ENCODE data around the gene PELI2. TPM values are rescaled to one million over a fixed set of nuclear protein-coding genes. Genes with fewer than 3 reads are reported as not detected.

The PELI2 gene
- total RNA-seq, 1 experiment from 2014 or later, result 2.0 TPM

DNA sequence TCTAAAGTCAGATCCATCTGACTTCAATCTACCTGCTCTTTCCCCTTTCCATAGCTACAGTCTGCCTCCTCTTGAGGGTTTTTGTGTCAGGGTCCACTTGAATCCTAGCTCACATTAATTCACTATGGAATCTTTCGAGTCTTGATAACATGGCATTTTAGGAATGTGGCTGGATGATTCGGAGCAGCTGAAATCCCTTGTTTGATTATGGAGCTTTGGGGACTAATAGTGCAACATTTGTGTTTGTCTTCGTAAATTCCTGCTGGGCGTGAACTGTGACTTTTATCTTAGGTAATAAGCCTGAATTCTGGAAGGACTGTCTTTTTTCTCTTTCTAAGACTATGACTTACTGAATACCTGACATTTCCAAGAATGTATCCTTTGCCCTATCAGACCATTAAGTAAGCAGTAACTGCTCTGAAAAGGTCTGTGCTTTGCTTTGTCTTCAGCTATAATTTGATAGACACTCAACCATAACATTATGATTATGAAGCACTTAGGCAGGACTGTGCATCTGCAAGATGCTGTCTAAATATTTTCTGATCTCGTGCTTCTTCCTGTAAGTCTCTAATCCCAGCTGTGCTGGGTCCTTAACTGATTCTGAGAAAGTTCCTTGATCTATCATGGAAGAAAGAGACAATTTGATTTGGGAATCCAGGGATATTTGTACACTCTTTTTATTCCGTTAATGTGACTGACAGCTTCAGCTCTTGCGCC lies 19.0 kb upstream of the PELI2 start:
- intact Hi-C loops (cut with micrococcal nuclease), result no loop called here
- CTCF ChIA-PET, result no interaction called here
- Histone ChIP-seq H3K27ac (ENCODE audit: low read depth, low read length) (no peak overlapping the region), H3K4me3 (replicated peaks in 1 of 2; ENCODE audit: low read depth in 1 of 2, low read length in 2 of 2) (no peak overlapping the region), H3K36me3 (ENCODE audit: control insufficient read depth in 1 of 2, insufficient read depth in 2 of 2, low read length in 2 of 2) (no peaks in the 10 kb centered on the region), H3K9me2 (ENCODE audit: insufficient read depth) (no peaks in the 10 kb centered on the region), H4K20me1 (ENCODE audit: insufficient read depth) (no peaks in the 10 kb centered on the region), H3K79me2 (ENCODE audit: insufficient read depth, low read length) (no peaks in the 10 kb centered on the region), H3K4me1 (ENCODE audit: control insufficient read depth in 1 of 2, insufficient read depth in 2 of 2, low read length in 2 of 2) (no peaks in the 10 kb centered on the region), H3K27me3 (ENCODE audit: insufficient read depth, low read length) (peaks cover 42% of the 10 kb centered on the region), H2AFZ (ENCODE audit: low read depth, low read length, poor library complexity, severe bottlenecking) (no peak overlapping the region), H3K9ac (ENCODE audit: low read length) (no peak overlapping the region), H3K9me3 (ENCODE audit: control insufficient read depth in 1 of 2, insufficient read depth in 1 of 2, low read depth in 1 of 2, low read length in 2 of 2) (no peaks in the 10 kb centered on the region), H3K4me2 (ENCODE audit: low read length) (no peak overlapping the region)
- BruUV-seq (replicated peaks), result no TSS peak
- ATAC-seq, result no peak
- no peak for DNase-seq (ENCODE audit: low read depth, low spot score)
- POLR2A ChIA-PET, result no interaction called here
- TF ChIP-seq SIN3A (IDR thresholded peaks at IDR 0.05; ENCODE audit: low read depth) (no peak), EZH2phosphoT487 (IDR thresholded peaks at IDR 0.05; ENCODE audit: borderline replicate concordance) (no peak), POLR2AphosphoS5 (IDR thresholded peaks at IDR 0.05; ENCODE audit: low read depth, low read length) (no peak), RAD21 (IDR thresholded peaks at IDR 0.05; ENCODE audit: low read depth) (no peak), CEBPB (IDR thresholded peaks at IDR 0.05; ENCODE audit: low read depth) (no peak), CBX3 (IDR thresholded peaks at IDR 0.05; ENCODE audit: low read depth) (no peak), SP1 (IDR thresholded peaks at IDR 0.05; ENCODE audit: low read depth) (no peak), FOSL1 (IDR thresholded peaks at IDR 0.05; ENCODE audit: low read depth) (no peak), YY1 (IDR thresholded peaks at IDR 0.05; ENCODE audit: extremely low read depth, insufficient replicate concordance, low read depth, low read length) (no peak), POLR2A (IDR thresholded peaks at IDR 0.05; ENCODE audit: borderline replicate concordance, extremely low read depth, insufficient read depth, insufficient read length) (no peak), ZFX (IDR thresholded peaks at IDR 0.05) (no peak), TCF7L2 (IDR thresholded peaks at IDR 0.05; ENCODE audit: borderline replicate concordance, extremely low read depth, insufficient read depth, insufficient read length) (no peak), JUND (IDR thresholded peaks at IDR 0.05) (no peak), ELF1 (IDR thresholded peaks at IDR 0.05; ENCODE audit: borderline replicate concordance, low read depth) (no peak), EGR1 (IDR thresholded peaks at IDR 0.05; ENCODE audit: low read depth) (no peak), SRF (IDR thresholded peaks at IDR 0.05; ENCODE audit: low read depth) (no peak)
- TF ChIP-seq, protein P1, sequence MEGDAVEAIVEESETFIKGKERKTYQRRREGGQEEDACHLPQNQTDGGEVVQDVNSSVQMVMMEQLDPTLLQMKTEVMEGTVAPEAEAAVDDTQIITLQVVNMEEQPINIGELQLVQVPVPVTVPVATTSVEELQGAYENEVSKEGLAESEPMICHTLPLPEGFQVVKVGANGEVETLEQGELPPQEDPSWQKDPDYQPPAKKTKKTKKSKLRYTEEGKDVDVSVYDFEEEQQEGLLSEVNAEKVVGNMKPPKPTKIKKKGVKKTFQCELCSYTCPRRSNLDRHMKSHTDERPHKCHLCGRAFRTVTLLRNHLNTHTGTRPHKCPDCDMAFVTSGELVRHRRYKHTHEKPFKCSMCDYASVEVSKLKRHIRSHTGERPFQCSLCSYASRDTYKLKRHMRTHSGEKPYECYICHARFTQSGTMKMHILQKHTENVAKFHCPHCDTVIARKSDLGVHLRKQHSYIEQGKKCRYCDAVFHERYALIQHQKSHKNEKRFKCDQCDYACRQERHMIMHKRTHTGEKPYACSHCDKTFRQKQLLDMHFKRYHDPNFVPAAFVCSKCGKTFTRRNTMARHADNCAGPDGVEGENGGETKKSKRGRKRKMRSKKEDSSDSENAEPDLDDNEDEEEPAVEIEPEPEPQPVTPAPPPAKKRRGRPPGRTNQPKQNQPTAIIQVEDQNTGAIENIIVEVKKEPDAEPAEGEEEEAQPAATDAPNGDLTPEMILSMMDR (IDR thresholded peaks at IDR 0.05 in 2 of 3, conservative IDR thresholded peaks at IDR 0.05 in 1 of 3; ENCODE audit: borderline replicate concordance in 1 of 3, insufficient read depth in 1 of 3, low read depth in 2 of 3, low read length in 2 of 3), result no peak
- TF ChIP-seq, protein P2, sequence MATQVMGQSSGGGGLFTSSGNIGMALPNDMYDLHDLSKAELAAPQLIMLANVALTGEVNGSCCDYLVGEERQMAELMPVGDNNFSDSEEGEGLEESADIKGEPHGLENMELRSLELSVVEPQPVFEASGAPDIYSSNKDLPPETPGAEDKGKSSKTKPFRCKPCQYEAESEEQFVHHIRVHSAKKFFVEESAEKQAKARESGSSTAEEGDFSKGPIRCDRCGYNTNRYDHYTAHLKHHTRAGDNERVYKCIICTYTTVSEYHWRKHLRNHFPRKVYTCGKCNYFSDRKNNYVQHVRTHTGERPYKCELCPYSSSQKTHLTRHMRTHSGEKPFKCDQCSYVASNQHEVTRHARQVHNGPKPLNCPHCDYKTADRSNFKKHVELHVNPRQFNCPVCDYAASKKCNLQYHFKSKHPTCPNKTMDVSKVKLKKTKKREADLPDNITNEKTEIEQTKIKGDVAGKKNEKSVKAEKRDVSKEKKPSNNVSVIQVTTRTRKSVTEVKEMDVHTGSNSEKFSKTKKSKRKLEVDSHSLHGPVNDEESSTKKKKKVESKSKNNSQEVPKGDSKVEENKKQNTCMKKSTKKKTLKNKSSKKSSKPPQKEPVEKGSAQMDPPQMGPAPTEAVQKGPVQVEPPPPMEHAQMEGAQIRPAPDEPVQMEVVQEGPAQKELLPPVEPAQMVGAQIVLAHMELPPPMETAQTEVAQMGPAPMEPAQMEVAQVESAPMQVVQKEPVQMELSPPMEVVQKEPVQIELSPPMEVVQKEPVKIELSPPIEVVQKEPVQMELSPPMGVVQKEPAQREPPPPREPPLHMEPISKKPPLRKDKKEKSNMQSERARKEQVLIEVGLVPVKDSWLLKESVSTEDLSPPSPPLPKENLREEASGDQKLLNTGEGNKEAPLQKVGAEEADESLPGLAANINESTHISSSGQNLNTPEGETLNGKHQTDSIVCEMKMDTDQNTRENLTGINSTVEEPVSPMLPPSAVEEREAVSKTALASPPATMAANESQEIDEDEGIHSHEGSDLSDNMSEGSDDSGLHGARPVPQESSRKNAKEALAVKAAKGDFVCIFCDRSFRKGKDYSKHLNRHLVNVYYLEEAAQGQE (IDR thresholded peaks at IDR 0.05; ENCODE audit: low read depth), result no peak
- TF ChIP-seq, protein P3, sequence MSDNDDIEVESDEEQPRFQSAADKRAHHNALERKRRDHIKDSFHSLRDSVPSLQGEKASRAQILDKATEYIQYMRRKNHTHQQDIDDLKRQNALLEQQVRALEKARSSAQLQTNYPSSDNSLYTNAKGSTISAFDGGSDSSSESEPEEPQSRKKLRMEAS (IDR thresholded peaks at IDR 0.05), result no peak
- TF ChIP-seq, protein P4, sequence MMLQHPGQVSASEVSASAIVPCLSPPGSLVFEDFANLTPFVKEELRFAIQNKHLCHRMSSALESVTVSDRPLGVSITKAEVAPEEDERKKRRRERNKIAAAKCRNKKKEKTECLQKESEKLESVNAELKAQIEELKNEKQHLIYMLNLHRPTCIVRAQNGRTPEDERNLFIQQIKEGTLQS (IDR thresholded peaks at IDR 0.05), result no peak
- RAD21 ChIA-PET (ENCODE audit: low non-redundant PET in 1 of 2, low total read pairs in 2 of 2, uncharacterized antibody in 2 of 2, unreplicated experiment in 2 of 2), result no interaction called here
